ENCODE data around the gene PIK3R5.

DNA sequence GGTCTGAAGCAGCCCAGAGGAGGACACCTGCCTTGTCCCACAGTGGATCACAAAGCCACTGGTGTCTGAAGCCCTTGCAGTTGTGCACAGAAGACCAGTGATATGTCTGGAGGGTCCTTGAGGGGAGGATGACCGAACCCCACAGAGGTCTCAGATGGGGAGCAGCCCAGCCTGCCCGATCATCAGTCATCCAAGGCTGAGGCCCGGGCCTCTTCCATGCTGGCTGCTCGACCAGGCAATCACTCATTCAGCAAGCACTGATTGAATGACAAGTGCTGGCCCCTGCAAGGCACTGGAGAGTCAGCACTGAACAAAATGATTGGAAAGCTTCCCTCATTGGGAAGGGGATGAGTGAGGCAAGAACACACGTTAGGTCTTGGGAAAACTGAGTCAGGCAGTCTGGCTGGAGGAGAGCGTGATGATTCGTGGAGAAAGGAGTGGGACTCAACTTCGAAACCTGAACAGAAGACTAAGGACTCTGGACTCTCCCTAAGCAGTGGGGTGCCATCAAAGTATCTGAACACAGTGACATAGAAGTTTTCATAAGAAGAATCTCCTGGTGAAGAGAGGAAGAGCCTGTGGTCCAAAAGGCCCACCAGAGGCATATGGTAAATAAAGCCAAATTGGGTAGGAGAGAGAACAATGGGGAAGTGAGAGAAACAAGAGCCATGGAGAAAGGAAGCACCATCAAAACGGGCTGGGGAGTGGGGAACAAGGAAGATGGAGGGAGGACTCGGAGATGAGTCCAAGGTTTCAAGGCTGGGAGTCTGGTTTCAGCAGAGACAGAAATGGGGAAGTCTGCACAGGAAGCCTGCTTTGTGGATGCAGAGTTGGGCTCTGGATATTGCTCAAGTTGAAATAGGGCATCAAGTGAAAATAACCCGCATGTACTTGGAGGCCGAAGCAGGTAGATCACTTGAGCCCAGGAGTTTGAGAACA is 10.2 kb downstream of the PIK3R5 start:
- TF ChIP-seq, protein P1, sequence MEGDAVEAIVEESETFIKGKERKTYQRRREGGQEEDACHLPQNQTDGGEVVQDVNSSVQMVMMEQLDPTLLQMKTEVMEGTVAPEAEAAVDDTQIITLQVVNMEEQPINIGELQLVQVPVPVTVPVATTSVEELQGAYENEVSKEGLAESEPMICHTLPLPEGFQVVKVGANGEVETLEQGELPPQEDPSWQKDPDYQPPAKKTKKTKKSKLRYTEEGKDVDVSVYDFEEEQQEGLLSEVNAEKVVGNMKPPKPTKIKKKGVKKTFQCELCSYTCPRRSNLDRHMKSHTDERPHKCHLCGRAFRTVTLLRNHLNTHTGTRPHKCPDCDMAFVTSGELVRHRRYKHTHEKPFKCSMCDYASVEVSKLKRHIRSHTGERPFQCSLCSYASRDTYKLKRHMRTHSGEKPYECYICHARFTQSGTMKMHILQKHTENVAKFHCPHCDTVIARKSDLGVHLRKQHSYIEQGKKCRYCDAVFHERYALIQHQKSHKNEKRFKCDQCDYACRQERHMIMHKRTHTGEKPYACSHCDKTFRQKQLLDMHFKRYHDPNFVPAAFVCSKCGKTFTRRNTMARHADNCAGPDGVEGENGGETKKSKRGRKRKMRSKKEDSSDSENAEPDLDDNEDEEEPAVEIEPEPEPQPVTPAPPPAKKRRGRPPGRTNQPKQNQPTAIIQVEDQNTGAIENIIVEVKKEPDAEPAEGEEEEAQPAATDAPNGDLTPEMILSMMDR (IDR thresholded peaks at IDR 0.05) = no peak
- TF ChIP-seq EZH2 (IDR thresholded peaks at IDR 0.05) = no peak
- TF ChIP-seq EZH2phosphoT487 (IDR thresholded peaks at IDR 0.05) = no peak
